ENCODE measurements around the gene APMAP.

Gene APMAP

GRCh38 chr20:24993337-24994185, 1.0 kb upstream of the APMAP start:
- no peak for DNase-seq (ENCODE audit: low read depth)
- peak; percentile 32 for TF ChIP-seq CTCF (conservative IDR thresholded peaks at IDR 0.05; ENCODE audit: low read depth, low read length)
- H3K4me3 ChIP-seq (ENCODE audit: low read length), result peak overlapping the region; percentile 88

GRCh38 chr20:24991897-24992486, 559 bp downstream of the APMAP start:
- no peak for DNase-seq (ENCODE audit: low read depth)

GRCh38 chr20:24990810-24991252, 1.7 kb downstream of the APMAP start:
- H3K4me3 ChIP-seq (ENCODE audit: low read length), result no peak overlapping the region
- no peak for DNase-seq (ENCODE audit: low read depth)
- no peak for TF ChIP-seq CTCF (conservative IDR thresholded peaks at IDR 0.05; ENCODE audit: low read depth, low read length)

More at GRCh38 chr20:24991897-24992486, 559 bp downstream of the APMAP start:
- H3K4me3 ChIP-seq (ENCODE audit: low read length), result peak overlapping the region; percentile 88
- no peak for TF ChIP-seq CTCF (conservative IDR thresholded peaks at IDR 0.05; ENCODE audit: low read depth, low read length)

- TF ChIP-seq CTCF (conservative IDR thresholded peaks at IDR 0.05; ENCODE audit: low read depth, low read length), result no peak
- no peak for DNase-seq (ENCODE audit: low read depth)
- H3K4me3 ChIP-seq (ENCODE audit: low read length), result no peak overlapping the region
Observed at GRCh38 chr20:24989162-24989561, 3.4 kb downstream of the APMAP start.

- DNase-seq (ENCODE audit: low read depth), result no peak
- H3K4me3 ChIP-seq (ENCODE audit: low read length), result no peak overlapping the region
- TF ChIP-seq CTCF (conservative IDR thresholded peaks at IDR 0.05; ENCODE audit: low read depth, low read length), result no peak
Observed at GRCh38 chr20:24987873-24988835, 4.4 kb downstream of the APMAP start.

- no peak overlapping the region for H3K4me3 ChIP-seq (ENCODE audit: low read length)
- DNase-seq (ENCODE audit: low read depth), result no peak
- TF ChIP-seq CTCF (conservative IDR thresholded peaks at IDR 0.05; ENCODE audit: low read depth, low read length), result no peak
Observed at GRCh38 chr20:24987244-24987643, 5.3 kb downstream of the APMAP start.
